ENCODE data around the gene USP13. TPM values are rescaled to one million over a fixed set of nuclear protein-coding genes. Genes with fewer than 3 reads are reported as not detected.

USP13 gene
- total and polyA plus RNA-seq, 2 of the 13 experiments (the other 11 are each of a cell fraction or from before 2014, with no cell fraction given): 15.9 to 36.7 TPM

DNA sequence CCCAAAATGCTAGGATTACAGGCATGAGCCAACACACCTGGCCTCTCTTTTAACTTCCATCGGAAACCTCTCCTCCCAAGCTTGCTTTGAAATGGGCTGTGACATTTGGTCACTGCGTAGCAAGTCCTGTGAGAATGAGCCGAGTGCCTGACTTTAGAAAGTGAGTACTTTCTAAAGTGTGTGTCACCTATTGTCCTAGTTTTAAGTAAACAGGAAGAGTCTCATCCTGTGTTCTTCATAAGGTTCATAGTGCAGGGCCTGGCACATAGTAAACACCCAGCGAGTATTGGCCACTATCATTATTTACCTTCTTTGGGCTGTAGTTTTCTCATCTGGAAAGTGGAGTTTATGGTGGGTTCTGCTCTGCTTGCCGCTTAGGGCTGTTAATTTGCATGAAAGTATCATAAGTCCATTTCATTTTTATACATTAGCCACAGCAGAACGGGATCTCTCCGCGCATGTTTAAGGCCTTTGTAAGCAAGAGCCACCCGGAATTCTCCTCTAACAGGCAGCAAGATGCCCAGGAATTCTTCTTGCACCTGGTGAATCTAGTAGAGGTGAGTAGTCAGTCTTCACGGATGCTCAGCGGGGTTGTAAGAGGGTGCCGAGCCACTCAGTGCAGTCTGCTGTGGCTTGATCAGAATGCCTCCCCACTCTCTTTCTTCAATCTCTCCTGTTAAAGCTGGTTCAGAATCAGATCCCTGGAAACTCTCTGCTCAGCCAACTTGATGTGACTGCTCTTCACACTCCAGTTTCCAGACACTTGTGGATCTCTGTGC lies 87.2 kb downstream of the USP13 start (continued):
- TF ChIP-seq, protein P1, sequence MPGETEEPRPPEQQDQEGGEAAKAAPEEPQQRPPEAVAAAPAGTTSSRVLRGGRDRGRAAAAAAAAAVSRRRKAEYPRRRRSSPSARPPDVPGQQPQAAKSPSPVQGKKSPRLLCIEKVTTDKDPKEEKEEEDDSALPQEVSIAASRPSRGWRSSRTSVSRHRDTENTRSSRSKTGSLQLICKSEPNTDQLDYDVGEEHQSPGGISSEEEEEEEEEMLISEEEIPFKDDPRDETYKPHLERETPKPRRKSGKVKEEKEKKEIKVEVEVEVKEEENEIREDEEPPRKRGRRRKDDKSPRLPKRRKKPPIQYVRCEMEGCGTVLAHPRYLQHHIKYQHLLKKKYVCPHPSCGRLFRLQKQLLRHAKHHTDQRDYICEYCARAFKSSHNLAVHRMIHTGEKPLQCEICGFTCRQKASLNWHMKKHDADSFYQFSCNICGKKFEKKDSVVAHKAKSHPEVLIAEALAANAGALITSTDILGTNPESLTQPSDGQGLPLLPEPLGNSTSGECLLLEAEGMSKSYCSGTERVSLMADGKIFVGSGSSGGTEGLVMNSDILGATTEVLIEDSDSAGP (CRISPR knock-in tag; IDR thresholded peaks at IDR 0.05; ENCODE audit: borderline replicate concordance): no peak
- TF ChIP-seq ZNF549 (CRISPR knock-in tag; IDR thresholded peaks at IDR 0.05): no peak
- peak in 1 of 2 experiments; percentile 29; a peak in 1 of 4 replicates for TF ChIP-seq POLR2A (IDR thresholded peaks at IDR 0.05; ENCODE audit: insufficient read depth in 1 of 2, low read depth in 2 of 2, low read length in 2 of 2)
- no peak for TF ChIP-seq SCMH1 (CRISPR knock-in tag; IDR thresholded peaks at IDR 0.05; ENCODE audit: borderline replicate concordance)
- TF ChIP-seq, protein P2, sequence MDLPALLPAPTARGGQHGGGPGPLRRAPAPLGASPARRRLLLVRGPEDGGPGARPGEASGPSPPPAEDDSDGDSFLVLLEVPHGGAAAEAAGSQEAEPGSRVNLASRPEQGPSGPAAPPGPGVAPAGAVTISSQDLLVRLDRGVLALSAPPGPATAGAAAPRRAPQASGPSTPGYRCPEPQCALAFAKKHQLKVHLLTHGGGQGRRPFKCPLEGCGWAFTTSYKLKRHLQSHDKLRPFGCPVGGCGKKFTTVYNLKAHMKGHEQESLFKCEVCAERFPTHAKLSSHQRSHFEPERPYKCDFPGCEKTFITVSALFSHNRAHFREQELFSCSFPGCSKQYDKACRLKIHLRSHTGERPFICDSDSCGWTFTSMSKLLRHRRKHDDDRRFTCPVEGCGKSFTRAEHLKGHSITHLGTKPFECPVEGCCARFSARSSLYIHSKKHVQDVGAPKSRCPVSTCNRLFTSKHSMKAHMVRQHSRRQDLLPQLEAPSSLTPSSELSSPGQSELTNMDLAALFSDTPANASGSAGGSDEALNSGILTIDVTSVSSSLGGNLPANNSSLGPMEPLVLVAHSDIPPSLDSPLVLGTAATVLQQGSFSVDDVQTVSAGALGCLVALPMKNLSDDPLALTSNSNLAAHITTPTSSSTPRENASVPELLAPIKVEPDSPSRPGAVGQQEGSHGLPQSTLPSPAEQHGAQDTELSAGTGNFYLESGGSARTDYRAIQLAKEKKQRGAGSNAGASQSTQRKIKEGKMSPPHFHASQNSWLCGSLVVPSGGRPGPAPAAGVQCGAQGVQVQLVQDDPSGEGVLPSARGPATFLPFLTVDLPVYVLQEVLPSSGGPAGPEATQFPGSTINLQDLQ (CRISPR knock-in tag; IDR thresholded peaks at IDR 0.05): no peak
- TF ChIP-seq ASH2L (IDR thresholded peaks at IDR 0.05; ENCODE audit: insufficient read length, low read depth, low read length): peak; percentile 50
- peak; percentile 30; the same call in 1 of the 2 replicates for TF ChIP-seq ZNF746 (CRISPR knock-in tag; IDR thresholded peaks at IDR 0.05)
- TF ChIP-seq, protein P3, sequence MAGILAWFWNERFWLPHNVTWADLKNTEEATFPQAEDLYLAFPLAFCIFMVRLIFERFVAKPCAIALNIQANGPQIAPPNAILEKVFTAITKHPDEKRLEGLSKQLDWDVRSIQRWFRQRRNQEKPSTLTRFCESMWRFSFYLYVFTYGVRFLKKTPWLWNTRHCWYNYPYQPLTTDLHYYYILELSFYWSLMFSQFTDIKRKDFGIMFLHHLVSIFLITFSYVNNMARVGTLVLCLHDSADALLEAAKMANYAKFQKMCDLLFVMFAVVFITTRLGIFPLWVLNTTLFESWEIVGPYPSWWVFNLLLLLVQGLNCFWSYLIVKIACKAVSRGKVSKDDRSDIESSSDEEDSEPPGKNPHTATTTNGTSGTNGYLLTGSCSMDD (CRISPR knock-in tag; IDR thresholded peaks at IDR 0.05): no peak
- TF ChIP-seq YEATS4 (CRISPR knock-in tag; IDR thresholded peaks at IDR 0.05; ENCODE audit: borderline replicate concordance): peak; percentile 70
- TF ChIP-seq, protein P4, sequence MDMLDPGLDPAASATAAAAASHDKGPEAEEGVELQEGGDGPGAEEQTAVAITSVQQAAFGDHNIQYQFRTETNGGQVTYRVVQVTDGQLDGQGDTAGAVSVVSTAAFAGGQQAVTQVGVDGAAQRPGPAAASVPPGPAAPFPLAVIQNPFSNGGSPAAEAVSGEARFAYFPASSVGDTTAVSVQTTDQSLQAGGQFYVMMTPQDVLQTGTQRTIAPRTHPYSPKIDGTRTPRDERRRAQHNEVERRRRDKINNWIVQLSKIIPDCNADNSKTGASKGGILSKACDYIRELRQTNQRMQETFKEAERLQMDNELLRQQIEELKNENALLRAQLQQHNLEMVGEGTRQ (IDR thresholded peaks at IDR 0.05; ENCODE audit: low read depth, low read length): no peak
- TF ChIP-seq, protein P4 (CRISPR knock-in tag; IDR thresholded peaks at IDR 0.05; ENCODE audit: borderline replicate concordance): no peak
- TF ChIP-seq, protein P5, sequence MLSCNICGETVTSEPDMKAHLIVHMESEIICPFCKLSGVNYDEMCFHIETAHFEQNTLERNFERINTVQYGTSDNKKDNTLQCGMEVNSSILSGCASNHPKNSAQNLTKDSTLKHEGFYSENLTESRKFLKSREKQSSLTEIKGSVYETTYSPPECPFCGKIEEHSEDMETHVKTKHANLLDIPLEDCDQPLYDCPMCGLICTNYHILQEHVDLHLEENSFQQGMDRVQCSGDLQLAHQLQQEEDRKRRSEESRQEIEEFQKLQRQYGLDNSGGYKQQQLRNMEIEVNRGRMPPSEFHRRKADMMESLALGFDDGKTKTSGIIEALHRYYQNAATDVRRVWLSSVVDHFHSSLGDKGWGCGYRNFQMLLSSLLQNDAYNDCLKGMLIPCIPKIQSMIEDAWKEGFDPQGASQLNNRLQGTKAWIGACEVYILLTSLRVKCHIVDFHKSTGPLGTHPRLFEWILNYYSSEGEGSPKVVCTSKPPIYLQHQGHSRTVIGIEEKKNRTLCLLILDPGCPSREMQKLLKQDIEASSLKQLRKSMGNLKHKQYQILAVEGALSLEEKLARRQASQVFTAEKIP (CRISPR knock-in tag; IDR thresholded peaks at IDR 0.05; ENCODE audit: borderline replicate concordance): no peak
- TF ChIP-seq, protein P6, sequence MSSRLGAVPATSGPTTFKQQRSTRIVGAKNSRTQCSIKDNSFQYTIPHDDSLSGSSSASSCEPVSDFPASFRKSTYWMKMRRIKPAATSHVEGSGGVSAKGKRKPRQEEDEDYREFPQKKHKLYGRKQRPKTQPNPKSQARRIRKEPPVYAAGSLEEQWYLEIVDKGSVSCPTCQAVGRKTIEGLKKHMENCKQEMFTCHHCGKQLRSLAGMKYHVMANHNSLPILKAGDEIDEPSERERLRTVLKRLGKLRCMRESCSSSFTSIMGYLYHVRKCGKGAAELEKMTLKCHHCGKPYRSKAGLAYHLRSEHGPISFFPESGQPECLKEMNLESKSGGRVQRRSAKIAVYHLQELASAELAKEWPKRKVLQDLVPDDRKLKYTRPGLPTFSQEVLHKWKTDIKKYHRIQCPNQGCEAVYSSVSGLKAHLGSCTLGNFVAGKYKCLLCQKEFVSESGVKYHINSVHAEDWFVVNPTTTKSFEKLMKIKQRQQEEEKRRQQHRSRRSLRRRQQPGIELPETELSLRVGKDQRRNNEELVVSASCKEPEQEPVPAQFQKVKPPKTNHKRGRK (CRISPR knock-in tag; IDR thresholded peaks at IDR 0.05): no peak
- TF ChIP-seq, protein P7, sequence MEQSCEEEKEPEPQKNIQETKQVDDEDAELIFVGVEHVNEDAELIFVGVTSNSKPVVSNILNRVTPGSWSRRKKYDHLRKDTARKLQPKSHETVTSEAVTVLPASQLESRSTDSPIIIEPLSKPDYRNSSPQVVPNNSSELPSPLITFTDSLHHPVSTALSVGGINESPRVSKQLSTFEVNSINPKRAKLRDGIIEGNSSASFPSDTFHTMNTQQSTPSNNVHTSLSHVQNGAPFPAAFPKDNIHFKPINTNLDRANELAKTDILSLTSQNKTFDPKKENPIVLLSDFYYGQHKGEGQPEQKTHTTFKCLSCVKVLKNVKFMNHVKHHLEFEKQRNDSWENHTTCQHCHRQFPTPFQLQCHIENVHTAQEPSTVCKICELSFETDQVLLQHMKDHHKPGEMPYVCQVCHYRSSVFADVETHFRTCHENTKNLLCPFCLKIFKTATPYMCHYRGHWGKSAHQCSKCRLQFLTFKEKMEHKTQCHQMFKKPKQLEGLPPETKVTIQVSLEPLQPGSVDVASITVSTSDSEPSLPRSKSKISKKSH (CRISPR knock-in tag; IDR thresholded peaks at IDR 0.05; ENCODE audit: borderline replicate concordance): no peak
- TF ChIP-seq BRD4 (CRISPR knock-in tag; IDR thresholded peaks at IDR 0.05): 0 out of 2 replicates have a peak, but pooled peaks have one; percentile 45

All from HepG2 (cell line).